ENCODE results near the gene MACF1.

- no peak for TF ChIP-seq EZH2 (IDR thresholded peaks at IDR 0.05; ENCODE audit: low read depth)
- no peak for TF ChIP-seq CTCF (conservative IDR thresholded peaks at IDR 0.05)
Observed at GRCh38 chr1:39354572-39354971, 150.1 kb downstream of the MACF1 start.

Measured in PC-9 (cell line).